Epithelial cell of alveolus of lung (primary cell): ENCODE data around the gene TFDP3. TPM values are rescaled to one million over a fixed set of nuclear protein-coding genes. Genes with fewer than 3 reads are reported as not detected.

Experiments used
- total RNA-seq: library from RNA; depleted of rRNA; stranded (reverse); fragments of >200 nt; gene quantifications from 2 replicates; pipeline ENCODE4 v1.2.1, GENCODE V29; 2015

The TFDP3 gene, protein sequence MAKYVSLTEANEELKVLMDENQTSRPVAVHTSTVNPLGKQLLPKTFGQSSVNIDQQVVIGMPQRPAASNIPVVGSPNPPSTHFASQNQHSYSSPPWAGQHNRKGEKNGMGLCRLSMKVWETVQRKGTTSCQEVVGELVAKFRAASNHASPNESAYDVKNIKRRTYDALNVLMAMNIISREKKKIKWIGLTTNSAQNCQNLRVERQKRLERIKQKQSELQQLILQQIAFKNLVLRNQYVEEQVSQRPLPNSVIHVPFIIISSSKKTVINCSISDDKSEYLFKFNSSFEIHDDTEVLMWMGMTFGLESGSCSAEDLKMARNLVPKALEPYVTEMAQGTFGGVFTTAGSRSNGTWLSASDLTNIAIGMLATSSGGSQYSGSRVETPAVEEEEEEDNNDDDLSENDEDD
- total RNA-seq: not detected in 2 replicates

DNA sequence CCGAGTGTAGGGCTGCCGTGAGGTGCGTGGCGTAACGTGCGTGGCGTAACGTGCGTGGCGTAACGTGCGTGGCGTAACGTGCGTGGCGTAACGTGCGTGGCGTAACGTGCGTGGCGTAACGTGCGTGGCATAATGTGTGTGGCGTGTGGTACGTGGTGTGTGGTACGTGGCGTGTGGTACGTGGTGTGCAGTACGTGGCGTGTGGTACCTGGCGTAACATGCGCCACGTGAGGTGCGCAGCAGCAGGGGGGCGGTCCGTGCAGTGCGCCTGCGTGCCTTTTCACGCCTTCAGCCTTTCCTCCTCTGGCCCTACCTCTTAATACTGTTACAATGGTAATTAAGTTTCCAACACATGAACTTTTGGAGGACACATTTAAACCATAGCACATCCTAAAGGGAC lies at the start of gene TFDP3:
TSS of gene TFDP3 (minus strand) at position 26 of the 400 bp plus-strand sequence. CDS start 95 bp downstream, outside the sequence.

Other genes starting within 250 kb of the TFDP3 start
- not detected in 2 replicates for gene USP26, start 121.2 kb downstream of the TFDP3 start, total RNA-seq
- gene GPC4, start 197.1 kb upstream of the TFDP3 start, total RNA-seq: 2.3 and 3.9 TPM in 2 replicates